HG02571 (cell line): ENCODE measurements around the gene AKIRIN1.
"Not testable (repeated sequence)": the region's sequence is repeated elsewhere in the genome, so short reads cannot be mapped to it uniquely, and the experiment has no call there.

ENCODE experiments used
- ATAC-seq: cut with Tn5 transposase; IDR thresholded peaks from one replicate; pipeline ENCODE4 v1.9.1; 2021; ENCODE audit warnings: mild to moderate bottlenecking, moderate library complexity; ENCODE audit not compliant: unreplicated experiment

The AKIRIN1 gene, protein sequence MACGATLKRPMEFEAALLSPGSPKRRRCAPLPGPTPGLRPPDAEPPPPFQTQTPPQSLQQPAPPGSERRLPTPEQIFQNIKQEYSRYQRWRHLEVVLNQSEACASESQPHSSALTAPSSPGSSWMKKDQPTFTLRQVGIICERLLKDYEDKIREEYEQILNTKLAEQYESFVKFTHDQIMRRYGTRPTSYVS

DNA sequence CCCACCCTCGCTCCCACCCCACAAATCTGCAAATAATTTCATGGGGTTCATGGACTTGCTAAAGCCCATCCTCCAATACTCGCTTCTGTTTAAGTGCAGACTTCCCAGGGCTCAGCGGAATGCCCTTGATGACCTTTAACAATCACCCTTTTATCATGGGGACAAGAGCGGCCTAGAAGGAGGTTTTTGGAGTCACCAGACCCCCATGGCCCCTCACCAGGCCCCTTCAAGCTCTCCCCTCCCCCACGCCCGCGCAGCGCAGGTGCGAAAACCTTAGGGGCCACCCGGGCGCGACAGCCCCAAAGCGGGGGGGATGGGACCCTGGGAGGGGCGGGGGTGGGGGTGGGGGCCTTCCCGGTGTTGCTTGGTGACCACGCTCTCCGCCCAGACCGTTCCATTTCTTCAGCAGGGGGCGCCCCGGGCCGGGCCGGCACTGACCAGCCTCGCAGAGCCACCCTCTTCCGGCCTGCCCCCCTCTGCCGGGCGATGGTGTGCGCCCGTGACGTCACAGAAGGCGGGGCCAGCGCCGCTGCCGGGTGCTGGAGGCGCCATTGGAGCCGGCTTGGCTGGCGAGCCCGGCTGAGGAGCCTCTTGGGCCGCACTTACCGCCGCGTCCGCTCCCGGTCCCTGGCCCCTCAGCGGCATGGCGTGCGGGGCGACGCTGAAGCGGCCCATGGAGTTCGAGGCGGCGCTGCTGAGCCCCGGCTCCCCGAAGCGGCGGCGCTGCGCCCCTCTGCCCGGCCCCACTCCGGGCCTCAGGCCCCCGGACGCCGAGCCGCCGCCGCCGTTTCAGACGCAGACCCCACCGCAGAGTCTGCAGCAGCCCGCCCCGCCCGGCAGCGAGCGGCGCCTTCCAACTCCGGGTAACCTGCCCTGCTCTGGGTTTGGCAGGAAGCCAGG is at the start of gene AKIRIN1:
Gene AKIRIN1, plus strand, starts transcription at position 539 of the 900 bp plus-strand sequence. Its CDS starts 105 bp downstream, at position 644.
- ATAC-seq, result peak; percentile 95

DNA sequence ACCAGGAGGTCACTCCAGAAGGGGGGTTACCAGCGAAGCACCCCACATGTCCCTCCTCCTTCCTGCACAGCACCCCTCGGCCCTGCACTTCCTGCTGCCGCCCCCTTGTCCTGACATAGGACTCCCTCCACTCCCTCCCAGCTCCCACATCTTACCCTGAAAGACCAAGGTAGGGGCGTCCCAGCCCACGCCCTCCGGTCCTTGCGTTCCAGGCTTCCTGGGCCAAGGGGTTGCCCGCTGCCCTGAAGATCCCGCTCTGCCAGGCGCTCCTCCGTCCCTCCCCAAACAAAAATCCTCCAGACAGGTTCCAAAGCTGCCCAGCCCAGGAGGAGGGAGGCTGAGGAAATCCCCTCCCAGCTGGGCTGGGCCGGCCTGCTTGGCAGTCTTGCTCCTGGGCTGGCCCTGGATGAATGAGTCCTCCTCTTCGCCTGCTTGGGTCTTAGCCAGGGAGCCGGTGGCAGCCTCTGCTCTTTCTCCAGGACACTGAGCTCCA is 49.5 kb upstream of the AKIRIN1 start, which contains the start of gene RHBDL2:
Gene RHBDL2, minus strand, starts transcription at position 304 of the 493 bp plus-strand sequence. CDS start 22,618 bp downstream, outside the sequence.
- ATAC-seq, result no peak

DNA sequence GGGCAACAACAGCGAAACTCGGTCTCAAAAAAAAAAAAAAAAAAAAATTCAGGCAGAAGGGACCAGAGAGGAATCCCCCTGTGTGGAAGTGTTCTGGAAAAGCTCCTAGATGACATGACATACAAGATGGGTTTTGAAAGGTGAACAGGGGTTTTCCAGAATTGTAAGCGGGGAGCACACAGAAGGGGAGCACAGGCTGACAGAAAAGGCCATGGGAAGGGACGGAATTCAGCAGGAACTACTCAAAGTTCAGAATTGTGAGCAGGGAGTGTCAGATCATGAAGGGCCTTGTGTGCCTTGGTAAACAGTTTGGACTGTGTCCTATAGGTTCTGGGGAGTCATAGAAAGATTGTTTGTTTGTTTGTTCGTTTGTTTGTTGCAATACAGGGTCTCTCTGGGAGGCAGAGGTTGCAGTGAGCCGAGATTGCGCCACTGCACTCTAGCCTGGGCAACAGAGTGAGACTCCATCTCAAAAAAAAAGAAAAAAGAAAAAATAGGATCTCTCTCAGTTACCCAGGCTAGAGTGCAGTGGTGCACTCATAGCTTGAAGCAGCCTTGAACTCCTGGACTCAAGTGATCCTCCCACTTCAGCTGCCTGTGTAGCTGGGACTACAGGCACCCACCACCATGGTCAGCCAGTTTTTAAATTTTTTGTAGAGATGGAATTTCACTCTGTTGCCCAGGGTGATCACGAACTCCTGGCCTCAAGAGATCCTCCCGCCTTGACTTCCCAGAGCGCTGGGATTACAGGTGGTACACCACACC is 48.2 kb upstream of the AKIRIN1 start:
- ATAC-seq, result no peak

DNA sequence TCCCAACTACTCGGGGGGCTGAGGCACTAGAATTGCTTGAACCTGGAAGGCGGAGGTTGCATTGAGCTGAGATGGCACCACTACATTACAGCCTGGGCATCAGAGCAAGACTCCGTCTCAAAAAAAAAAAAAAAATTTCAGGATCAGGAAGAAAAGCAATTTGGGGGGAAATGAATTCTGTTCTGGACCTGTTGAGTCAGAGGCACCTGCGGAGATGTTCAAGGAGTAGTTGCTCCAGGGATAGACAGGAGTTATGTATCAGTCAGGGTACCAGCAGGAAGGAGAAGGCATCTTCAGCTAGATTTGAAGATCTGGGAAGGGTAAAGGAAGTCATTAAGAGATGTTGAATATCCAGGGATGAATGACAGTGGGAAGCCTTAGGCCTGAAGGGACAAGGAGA is 46.5 kb upstream of the AKIRIN1 start:
- no peak for ATAC-seq

DNA sequence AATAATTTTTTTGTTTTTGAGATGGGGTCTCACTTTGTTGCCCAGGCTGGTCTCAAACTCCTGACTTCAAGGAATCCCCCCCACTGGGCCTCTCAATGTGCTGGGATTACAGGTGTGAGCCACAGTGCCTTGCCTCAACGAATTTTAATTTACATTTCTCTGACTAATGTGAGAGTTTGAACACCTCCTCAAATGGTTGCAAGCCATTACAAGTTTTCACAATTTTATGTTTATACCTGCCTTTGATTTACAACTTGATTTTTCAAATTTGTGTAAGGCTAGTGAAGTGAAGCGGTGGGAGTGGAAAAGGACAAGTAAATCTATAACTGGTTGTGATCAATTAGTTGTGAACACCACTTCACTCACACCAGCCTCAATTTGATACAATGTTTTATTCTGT is 40.5 kb upstream of the AKIRIN1 start:
- ATAC-seq, result no peak

DNA sequence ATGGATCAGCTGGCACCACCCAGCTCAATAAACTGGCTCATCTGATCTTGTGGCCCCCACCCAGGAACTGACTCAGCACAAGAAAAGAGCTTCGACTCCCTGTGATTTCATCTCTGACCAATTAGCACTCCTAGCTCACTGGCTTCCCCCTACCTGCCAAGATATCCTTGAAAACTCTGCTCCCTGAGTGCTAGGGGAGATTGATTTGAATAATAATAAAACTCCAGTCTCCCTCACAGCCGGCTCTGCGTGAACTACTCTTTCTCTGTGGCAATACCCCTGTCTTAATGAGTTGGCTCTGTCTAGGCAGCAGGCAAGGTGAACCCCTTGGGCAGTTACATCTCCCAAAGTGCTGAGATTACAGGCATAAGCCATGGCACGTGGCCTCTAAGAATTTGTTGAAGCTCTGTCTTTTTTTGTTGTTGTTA is 37.6 kb upstream of the AKIRIN1 start:
- ATAC-seq, result no peak

DNA sequence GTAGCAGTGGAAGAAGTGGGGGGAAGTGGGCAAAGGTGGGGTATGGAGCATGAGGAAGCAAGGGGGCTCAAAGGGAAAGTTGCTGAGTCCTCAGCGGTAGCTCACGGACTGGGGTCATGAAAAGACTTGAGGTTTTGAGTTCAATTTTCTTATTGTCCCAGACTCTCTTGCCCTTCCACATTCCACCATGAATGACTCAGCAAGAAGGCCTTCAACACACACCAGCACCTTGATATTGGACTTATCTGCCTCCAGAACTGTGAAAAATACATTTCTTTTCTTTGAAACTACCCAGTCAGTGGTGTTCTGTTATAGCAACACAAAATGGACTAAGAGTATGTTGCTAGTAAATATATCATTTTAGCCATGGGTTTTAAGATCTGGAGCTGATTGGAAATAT is 32.1 kb upstream of the AKIRIN1 start:
- no peak for ATAC-seq

DNA sequence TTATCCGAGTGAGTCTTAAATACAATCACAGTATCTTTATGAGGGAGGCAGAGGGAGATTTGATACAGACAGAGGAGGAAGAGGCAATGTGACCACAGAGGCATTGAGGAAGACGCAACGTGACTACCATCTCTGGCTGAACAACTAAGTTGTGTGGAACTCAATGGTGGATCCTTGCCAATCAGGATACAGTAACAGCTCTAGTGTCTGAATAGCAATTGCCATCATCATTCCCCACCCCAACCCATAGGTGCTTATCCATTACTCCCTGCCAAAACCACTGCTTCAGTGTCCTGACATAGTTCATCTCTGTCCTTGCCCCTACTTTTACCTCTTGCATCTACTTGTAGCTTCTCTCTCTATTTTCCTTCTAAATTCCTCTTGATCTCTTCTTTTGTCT is 29.0 kb upstream of the AKIRIN1 start:
- no peak for ATAC-seq

DNA sequence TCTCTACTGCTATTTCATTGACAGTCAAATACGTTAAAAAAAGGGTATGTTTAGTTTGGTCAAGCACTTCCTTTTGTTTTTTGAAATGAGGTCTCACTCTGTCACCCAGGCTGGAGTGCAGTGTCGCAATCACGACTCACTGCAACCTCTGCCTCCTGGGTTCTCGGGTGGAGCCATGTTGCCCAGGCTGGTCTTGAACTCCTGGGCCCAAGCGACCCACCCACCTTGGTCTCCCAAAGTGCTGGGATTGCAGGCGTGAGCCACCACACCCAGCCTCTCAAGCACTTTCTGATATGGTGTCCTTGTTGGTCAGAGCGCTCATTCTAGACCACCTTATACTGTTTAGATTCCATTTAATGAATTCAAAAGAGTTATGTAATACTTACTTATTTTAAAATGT is 28.5 kb upstream of the AKIRIN1 start:
- ATAC-seq, result no peak

DNA sequence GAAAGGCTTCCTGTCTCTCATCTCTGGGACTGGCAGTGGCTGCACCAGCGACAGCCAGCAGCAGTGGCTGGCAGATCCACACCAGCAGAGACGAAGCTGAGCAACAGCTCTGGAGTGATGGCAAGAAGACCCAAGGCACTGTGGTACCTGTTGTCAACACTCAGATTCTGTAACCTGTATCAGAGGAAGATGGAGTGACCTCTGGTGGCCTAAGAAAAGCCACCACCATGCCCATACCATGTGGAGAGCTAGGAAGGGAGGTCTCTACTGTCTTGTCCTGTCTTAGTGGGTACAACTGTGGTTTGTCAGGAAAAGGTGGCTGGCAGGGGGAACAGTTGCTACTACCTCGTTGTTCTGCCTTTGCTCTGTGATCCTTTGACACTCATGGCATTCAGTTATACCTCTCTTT is 26.9 kb upstream of the AKIRIN1 start:
- ATAC-seq, result no peak

DNA sequence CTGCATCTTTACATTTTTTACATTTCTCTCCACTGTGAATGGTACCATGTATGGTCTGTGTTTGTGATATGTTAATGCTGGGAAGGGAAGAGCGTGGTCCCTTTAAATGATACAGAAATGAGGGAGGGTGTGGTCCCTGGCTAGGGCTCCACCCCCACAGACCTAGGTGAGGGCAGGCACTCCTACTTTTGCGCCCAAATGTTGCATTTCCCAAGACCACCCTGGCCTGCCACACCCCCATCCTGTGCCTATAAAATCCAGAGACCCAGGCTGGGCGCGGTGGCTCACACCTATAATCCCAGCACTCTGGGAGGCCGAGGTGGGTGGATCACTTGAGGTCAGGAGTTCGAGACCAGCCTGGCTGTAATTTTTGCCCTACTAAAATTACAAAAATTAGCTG is 17.9 kb upstream of the AKIRIN1 start:
- not testable (repeated sequence) for ATAC-seq

DNA sequence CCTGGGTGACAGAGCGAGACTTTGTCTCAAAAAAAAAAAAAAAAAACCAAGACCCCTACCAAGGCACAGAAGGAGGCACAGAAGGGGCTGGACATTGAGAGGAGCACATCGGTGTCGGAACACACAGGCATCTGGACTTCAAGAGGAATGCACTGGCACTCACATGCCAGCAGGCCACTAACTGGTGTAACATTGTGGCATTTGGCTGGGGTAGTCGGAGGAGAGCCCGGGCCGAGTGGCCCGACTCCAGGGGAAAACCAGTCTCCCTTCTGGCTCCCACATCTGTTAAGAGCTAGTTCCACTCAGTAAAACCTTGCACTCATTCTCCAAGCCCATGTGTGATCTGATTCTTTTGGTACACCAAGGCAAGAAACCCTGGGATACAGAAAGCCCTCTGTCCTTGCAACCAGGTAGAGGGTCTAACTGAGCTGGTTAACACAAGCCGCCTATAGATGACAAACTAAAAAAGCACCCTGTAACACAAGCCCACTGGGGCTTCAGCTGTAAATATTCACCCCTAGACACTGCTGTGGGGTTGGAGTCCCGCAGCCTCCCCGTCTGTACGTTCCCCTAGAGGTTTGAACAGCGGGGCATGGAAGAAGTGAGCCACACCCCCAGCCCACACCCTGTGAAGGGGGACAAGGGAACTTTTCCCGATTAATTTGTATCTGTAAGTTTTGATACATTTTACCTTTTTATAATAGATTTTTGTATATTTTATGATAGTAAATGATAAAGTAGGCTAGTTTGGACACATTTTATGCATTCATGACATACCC is 17.2 kb upstream of the AKIRIN1 start:
- no peak for ATAC-seq

DNA sequence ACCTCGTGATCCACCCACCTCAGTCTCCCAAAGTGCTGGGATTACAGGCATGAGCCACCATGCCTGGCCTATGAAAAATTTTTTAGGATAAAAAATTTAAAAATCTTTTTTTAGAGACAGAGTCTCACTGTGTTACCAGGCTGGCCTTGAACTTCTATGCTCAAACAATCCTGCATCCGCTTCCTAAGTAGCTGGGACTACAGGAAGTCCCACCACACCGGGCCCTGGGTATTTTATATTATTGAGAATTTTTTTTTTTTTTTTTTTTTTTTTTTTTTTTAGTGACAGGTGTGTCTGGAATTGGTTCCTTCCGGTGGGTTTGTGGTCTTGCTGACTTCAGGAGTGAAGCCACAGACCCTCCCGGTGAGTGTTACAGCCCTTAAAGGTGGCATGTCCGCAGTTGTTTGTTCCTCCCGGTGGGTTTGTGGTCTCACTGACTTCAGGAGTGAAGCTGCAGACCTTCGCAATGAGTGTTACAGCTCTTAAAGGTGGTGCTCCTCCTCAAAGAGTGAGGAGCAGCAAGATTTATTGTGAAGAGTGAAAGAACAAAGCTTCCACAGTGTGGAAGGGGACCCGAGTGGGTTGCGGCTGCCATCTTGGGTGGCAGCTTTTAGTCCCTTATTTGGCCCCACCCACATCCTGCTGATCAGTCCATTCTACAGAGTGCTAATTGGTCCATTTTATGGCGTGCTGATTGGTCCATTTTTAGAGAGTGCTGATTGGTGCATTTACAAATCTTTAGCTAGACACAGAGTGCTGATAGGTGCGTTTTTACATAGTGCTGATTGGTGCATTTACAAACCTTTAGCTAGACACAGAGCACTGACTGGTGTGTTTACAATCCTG is 13.5 kb upstream of the AKIRIN1 start:
- not testable (repeated sequence) for ATAC-seq

DNA sequence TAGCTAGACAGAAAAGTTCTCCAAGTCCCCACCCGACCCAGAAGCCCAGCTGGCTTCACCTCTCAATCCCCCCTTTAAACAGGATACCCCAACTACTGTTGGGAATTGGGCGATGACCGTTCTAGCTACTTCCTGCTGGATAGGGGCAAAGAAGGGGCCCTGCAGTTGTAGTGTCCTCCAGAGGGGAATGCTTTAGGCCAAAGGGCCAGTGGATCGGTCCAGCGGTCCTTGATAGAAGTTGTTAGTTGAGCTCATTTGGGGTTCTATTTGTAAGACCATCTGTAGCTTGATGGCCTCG is 12.9 kb upstream of the AKIRIN1 start:
- ATAC-seq, result not testable (repeated sequence)

DNA sequence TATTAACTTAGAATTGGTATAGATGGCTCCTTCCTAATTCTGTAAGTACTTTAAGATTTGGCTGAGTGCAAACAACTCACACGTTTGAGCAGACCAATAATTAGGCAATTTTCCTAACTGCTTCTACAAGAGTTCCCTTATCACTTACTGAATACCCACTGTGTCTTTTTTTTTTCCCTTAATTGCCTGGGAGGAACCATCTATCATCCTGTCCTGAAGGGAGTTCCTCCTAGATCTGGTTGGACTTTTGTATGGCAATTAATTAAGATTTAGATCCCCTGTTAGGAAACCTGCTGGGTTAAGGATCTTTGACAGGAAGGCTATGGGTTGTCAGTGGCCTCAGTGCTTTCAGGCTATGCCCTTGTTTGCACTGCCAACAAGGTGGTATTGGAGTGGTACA is 11.7 kb upstream of the AKIRIN1 start:
- not testable (repeated sequence) for ATAC-seq

DNA sequence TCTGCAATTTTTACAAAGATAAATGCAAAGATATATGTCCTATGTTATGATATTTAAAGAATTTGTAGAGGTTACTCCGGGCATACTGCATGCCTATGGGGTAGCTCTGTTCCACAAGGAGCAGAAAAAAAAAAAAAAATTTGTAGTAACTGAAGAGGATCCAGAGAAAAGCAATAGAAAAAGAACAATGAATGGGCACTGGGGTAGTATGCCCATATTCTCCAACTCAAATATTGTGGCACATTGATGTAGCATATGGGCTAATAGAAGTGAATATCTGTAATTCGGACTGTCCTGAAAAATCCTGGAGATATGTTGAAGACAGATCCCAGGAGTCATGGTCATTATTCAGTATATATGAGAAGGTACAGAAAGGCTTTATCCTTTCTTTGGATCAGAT is 1.1 kb upstream of the AKIRIN1 start:
- no peak for ATAC-seq

DNA sequence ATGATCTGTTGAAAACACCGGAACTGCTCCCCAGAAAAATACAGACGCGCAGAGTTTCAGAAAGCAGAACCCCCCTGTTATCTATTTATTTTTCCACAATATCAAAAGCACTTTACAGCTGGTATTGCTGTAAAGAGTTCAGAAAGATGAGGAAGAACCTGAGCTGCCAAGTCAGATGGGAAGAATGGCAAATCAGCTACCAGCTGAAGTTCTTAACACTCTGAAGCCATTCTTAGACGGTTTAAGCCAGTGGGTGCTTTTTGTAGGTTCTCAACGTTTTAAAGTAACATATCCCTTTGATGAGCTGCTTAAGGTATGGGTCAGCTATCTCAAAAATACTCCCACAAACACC is 714 bp upstream of the AKIRIN1 start:
- ATAC-seq, result no peak

DNA sequence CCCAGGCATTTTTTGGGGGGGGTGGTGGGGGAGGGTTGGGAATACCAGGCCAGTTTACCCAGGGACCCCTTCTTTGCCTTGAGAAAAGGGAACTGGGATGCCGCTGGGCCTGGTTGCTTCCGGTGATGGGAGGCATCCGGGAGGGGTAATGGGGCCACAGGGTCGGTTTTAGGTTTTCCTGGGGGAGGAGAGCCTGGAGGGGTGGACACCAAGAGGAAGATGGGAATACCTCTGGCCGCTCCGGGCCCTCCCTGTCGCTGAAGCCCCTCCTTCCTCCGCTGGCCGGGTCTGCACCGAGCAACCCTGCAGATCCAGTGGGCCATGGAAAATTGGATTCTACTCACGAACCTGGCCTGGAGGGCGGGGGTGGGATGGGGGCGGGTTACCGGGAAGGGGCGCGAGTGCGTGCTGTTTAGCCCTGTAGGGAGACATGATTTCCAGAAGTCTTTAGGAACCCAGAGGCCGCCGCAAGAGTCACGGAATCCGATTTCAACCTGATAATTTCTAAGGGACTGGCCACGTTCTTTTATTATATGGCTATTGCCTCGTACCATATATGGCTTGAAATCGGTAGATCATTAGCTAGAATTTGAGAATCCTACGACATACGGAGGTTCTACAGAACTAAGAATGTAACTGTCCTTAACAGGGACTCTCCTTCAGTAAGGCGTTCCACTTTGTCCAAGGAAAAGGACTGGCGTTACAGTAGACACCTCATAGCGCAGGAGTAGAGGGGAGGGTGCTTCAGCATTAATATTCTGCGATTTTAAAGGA is 749 bp downstream of the AKIRIN1 start:
- ATAC-seq, result no peak
